Stimulated activated CD4-positive, alpha-beta T cell treated with anti-CD3 and anti-CD28 coated beads, Interleukin-1b, Interleukin-23, amount 100 ng/mL, for 1 hour (primary cell): ENCODE measurements around the gene ANKRD11.
"Not testable (repeated sequence)": the region's sequence is repeated elsewhere in the genome, so short reads cannot be mapped to it uniquely, and the experiment has no call there.

Experiments
- DNase-seq, 2 donors: peaks; one replicate each; pipeline ENCODE4 v3.0.0-alpha.2; 2020; ENCODE audit warnings: low read depth in 2 of 2

ANKRD11 gene

DNA sequence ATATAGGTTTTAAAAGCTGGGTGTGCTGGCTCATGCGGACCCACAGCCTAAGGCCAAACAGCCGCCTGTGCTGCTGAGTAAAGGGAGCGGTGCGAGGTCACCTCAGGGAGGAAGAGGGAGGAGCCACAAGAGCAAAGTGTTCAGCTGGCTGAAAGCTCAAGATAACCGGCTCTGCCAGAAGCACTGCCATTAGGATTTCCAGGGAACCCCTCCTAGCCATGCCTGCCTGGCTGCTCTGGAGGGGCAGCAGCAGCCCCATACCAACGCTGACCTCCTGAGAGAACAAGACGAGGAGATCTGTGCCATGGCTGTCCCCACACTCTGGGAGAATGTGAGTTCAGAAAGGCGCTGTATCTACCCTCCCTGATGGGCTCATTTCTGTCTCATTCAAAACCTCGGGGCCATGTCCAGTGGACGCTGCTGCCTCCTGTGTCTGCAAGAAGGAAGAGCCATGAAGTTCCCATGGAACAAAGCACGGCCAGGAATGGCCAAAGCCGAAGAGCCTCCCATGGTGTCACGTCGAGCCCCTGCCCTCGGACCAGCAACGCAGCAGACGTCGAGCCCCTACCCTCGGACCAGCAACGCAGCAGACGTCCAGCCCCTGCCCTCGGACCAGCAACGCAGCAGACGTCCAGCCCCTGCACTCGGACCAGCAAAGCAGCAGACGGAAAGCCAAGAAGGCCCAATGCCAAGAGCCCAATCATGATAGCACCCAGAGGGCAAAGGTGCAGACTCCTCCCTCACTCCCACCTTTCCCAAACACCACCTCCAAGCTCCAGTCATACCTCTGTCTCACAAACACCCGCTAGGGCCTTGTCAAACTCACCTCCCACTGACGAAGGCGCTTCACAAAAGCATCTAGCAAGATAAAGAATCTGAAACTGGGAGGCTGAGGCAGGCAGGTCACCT lies 107.0 kb downstream of the ANKRD11 start:
- DNase-seq = no peak

DNA sequence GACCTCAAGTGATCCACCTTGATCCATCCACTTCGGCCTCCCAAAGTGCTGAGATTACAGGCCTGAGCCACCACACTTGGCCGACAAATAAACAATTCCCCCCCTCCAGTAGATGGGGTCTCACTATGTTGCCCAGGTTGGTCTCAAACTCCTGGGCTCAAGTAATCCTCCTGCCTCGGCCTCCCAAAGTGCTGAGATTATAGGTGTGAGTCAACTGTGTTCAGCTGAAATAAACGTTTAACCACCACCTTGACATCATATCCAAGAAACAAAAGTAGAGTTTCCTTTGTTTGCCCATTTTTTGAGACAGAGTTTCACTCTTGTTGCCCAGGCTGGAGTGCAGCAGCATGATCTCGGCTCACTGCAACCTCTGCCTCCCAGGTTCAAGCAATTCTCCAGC lies 107.8 kb downstream of the ANKRD11 start:
- not testable (repeated sequence) for DNase-seq

DNA sequence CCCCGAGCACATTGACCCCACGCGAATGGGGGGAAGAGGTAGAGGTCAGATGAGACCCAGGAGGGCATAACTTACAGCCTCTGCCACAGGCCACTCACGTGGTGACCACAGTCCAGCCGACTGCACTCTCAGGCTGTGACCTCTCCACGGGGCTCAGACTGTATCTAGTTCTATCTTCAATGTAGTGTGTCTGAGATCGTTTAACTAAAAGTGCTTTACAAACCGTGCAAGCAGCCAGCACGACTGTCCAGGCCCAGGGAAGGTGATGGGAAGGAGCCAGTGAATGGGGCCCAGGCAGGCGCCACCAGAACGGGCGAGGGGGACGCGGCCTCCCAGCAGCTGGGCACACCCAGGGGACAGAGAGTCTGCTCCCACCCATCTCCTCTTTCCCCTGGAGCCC lies 108.6 kb downstream of the ANKRD11 start:
- no peak for DNase-seq

DNA sequence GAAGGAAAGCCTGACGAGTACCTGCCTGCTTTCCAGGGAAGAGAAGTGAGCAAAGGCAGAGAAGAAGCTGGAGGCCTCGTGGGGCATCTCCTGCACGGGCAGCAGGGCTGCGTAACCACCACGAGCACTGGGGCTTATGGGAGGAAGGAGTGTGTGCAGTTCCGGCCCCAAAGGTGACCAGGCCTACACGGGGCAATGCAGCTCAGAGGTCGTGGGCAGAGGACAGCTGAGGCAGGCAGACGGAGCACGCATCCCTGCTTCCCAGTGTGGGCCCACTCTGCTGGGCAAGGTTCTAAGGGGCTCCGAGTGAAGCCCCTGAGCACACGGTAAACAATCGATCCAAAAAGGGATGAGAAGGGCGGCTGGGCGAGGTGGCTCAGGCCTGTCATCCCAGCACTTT lies 109.7 kb downstream of the ANKRD11 start:
- DNase-seq = no peak

DNA sequence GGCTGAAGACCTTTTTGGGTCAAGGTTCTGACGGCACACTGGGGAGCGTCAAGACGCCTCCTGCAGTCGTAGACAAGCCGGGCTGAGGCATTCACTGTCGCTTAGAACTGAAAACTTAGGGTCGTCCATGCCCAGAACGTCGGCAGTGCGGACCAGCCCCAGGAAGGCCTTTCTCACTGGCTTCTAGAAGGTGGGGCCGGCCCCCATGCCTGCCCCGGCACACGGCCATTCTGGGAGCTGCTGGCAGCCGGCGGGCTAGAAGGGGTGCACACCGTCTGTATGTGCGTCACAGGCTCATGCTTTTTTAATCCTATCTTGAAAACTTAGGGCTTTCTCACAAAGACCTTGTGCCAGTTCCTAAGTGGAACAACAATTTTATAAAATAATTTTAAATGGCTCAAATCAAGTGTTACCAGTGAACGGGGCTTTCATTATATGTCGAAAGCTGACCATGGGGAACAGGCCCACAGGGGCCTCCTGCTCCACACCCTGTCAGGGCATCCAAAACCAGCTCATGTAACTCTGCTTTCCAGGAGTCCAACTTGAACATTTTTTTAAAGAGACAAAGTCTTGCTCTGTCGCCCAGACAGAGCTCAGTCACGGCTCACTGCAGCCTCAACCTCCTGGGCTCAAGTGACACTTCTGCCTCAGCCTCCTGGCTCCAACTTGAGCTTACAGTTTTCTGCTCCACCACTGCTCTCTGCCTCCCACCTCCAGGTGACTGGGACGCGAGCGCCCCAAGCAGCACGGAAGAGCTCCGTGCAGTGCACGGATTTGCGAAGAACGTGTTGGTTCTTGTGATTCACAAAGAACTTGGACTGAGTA lies 111.2 kb downstream of the ANKRD11 start:
- no peak for DNase-seq

DNA sequence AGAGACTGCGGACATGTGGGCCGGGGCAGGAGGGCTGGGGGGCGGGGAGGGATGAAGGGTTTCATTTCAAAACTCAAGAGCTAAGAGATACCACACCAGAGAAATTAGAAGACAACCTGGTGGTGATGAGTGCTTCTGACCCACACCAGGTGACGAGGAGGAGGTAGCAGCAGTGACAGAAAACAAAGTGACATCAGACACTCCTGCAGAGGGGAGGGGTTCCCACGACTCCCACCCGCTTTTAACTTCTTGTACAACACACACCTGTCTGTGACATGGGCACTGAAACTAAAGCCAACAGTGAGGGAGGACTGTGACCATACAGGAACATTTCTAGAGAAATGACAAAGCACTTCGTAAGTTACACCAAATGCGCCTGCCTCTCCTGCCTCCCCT lies 112.9 kb downstream of the ANKRD11 start:
- DNase-seq = no peak

DNA sequence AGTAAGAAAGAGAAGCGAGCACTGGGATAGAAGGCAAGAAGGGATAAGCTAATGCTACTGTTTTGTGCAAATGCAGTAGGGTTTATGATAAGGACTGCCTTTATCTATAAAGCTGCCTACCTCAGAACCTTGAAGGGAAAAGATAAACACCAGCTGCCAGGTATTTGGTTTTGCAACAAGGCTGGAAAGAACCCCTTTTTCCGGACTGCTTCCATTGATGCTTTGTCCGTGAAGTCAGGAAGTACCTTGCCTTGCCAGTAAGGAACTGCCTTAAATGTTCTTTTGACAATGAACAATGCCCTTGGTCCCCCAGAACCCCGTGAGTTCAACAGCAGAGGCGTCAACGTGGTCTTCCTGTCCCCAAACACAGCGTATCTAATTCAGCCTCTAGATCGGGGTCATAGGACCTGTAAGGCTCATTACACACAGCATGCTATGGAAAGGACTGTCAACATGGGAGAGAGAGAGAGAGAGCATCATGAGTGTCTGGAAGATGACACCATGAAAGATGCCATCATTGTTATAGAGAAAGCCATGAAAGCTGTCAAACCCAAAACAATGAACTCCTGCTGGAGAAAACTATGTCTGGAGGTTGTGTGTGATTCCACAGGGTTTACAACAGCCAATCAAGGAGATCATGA lies 113.4 kb downstream of the ANKRD11 start:
- no peak for DNase-seq

DNA sequence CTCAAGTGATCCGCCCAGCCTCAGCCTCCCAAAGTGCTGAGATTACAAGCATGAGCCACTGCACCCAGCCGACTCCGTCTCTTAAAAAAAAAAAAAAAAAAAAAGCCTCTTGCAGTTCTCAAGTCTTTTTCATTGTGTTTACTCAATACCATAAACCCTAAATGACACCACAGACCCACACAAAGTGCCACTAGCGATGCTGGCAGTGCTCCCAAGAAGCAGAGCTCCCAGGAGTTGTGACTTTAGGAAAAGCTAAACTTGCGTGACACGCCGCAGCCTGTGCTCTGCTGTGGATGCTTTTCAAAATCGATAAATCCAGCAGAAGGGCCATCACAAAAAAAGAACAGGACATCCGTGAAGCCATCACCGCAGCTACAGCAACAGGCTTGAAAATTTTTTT lies 114.7 kb downstream of the ANKRD11 start:
- DNase-seq = no peak

DNA sequence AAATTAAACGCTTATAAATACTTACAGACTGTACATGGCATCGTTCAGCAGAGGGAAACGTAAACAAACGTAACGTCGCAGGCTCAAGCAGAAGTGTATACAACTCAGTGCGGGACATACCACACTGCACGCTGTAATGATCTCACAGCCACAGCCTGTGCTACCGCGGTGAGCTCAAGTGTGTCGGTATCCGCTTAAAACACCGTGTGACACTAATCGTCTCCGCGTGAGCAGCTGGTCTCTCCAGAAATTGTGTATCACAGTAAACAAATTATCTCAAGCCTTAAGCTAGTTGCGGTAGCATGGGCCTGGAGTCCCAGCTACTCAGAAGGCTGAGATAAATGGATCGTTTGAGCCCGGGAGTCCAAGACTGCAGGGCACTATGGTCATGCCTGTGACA lies 115.3 kb downstream of the ANKRD11 start:
- DNase-seq = no peak

DNA sequence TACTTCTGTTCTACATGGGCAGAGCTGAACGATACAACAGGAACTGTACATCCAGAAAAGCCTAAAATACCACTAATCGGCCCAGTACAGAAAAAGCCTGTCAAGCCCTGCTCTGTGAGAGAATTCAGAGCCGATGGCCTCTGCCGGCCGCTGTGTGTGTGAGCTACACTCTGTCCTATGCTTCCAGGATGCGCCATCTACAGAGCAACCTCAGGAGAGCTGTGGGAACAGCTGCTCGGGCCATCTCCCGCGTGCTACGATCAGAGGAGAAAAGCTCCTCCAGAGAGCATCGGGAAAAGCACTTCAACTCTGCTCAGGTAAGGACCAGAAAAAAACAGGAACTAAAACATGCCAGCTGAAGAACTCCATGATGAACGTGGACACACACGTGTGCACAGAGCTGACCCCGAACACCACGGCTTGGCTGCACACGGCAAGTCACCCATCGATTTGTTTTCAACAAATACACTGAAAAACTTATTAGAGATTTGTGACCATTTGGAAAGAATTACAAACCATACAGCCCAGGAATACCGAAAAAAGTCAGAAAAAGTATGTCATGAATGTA lies 115.9 kb downstream of the ANKRD11 start:
- no peak for DNase-seq

DNA sequence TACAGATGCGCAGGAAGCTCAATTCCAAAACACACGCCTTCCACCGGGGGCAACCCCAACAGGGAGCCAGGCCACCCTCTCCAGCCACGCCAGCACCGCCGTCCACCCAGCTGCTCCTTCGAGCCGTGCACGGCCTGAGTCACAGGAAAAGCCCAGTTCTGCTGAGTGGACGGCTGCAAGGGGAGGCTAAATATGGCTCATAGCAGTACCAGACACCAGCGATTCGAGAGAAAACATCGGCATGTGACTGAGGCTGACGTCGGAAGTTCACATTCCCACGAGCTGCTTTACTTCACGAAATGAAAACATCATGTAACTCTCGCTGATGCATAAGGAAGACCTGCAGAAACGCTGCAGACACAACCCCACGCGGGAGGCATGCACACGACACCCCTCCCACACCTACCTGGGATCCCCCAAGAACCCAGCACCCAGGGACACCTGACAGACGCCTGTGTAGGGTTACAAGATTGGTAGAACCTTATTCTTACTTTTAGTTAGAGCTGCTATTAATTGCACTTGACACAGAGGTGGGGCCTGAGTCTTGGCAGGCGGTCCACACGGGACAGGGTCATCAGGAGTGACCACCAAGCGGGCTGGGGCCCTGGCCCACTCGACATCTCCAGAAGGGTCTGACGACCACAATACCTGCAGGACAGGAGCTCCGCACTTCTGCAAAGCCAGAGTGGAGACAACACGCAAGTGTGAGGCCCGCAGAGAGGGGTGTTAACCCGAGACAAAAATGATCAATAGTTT lies 116.8 kb downstream of the ANKRD11 start:
- no peak for DNase-seq

DNA sequence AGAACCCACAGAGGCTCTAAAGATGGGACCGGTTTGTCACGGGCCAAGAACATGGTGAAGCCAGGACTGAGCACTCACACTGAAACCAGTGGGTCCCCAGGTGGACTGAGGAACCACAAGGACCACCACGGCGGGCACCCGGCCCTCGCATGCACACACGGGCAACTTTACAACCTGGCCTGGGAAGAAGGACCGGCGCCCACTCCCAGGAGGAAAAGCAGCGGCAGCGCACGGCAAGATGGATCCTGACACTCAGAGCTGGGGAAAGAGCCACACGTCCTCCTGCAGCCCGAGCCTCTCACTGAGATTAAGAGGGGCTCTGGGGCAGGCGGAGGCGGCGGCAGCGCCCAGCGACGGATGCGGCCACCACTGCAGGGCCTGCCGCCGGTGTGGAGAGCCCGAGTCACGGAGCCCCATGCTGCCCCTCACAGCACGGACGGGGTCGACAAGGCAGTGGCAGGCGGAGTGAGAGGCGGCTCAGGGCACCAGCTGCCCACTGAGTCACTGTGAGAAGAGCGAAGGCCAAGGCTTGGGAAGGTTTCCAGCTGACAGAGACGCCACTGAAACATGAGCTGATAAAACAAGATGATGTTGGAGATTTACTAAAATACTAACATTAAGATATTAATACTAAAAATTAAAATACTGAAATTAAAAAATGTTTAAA lies 118.3 kb downstream of the ANKRD11 start:
- no peak for DNase-seq

DNA sequence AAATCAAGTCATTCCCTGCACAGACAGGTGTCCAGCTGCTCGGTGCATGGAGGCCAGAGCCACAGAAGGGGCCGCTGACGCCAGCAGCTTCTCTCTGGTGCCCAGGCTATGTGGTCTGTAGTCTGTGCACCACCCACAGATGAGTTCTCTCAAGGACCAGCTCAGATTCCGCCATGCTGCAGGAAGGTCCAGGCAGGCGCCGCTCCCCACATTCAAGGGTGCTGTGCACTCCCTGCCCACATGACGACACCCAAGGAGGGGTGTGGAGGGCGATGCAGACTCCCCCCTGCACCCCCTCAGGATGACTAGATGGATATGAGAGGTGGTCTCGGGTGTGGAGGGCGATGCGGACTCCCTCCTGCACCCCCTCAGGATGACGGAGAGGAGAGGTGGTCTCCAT lies 119.0 kb downstream of the ANKRD11 start:
- no peak for DNase-seq

DNA sequence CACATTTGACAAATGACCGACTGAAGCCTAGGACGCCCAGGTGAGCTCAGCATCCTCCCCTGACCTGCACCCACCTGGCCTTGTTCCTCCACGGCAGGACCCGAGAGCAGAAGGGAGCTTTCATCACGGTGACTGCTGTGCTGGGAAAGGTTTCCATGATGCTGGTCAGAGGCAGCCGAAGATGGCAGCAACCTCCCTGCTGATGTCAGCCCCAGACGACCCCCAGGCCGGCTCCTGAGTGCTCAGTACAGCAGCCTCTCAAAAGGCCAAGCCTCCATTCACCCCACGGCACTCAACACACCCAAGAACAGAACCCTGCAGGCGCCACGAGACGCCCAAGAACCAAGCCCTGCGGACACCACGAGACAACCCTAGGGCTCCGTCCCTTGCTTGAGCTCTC lies 119.8 kb downstream of the ANKRD11 start:
- no peak for DNase-seq

DNA sequence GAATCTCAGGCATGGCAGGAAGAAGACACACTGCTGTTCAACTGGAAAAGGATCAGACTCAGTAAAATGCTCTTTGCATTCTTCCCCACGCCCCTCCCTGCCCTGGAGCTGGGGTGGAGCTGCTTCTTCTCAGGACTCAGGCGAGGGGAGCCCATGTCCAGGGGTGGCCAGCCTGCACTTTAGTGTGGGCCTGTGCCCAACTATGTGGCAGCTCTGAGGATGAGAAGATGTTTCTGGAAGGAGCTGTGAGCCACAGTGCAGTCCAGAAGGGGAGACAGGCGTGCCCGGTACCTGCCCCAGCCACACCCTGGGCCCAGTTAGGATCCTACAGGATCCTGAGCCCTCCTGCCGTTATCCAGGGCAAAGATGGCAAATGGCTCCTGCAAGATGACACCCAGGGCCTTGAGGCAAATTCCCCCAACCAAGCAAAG lies 120.3 kb downstream of the ANKRD11 start:
- DNase-seq = no peak

DNA sequence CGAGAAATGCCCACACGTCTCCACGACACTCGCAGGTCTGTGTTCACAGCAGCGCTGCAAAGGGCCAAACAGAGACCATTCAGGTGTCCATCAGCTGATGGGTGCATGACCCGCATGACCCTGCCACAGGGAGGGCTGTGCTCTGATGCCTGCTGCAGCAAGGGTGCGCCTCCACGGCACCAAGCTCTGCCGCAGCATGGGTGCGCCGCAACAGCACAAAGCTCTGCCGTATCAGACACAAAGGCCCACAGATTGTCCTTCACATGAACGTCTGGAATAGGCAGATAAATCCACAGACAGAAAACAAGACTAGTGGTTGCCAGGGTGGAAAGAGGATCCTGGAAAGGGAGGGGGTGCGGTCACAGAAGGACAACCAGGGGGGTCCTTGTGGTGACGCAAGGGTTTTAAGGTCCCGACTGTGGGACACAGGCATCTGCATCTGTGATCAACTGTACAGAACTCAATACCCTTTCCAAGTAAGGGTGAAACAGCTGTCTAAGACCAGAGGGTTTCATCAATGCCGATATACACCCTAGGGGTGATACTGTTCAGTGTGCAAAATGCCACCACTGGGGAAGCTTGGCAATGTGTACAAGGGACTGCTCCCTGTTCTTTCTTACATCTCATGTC lies 121.0 kb downstream of the ANKRD11 start:
- no peak for DNase-seq

DNA sequence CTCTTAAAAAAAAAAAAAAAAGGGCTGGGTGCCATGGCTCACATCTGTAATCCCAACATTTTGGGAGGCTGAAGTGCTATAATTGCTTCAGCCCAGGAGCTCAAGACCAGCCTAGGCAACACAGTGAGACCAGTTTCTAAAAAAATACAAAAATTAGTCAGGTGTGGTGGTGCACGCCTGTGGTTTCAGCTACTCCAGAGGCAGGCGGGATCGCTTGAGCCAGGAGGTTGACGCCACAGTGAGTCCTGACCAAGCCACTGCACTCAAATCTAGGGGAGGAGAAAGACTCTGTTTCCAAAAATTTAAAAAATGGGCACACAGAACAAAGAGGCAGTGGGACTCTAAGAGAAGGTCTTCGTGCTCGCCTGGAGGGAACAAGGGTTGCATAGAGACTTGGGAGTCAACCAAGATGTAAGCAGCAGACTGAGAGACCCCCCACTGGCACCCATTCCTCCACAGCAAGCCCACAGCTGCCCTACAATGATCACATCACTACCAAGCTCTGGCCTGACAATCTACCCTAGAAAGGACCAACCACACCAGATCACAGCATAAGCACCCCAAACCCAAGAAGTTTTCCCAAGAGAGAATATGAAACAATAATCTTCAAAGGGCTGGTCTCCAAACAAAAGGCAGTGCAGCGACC lies 121.6 kb downstream of the ANKRD11 start:
- no peak for DNase-seq

DNA sequence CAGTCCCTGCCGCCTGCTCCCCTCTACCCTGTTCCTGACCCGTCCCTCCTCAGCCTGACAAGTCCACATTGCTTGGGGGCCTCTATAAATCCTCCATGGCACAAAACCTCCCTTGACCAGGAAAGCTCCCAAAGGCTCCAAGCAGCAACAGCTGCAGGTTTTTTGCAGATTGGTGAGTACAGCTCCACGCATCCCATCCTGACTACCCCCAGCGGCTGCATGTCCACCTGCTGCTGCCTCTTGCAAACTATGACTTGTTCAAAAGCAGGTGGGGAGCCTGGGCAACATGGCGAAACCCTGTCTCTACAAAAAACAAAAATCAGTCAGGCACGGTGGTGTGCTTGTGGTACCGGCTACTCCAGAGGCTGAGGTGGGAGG lies 122.8 kb downstream of the ANKRD11 start:
- no peak for DNase-seq

DNA sequence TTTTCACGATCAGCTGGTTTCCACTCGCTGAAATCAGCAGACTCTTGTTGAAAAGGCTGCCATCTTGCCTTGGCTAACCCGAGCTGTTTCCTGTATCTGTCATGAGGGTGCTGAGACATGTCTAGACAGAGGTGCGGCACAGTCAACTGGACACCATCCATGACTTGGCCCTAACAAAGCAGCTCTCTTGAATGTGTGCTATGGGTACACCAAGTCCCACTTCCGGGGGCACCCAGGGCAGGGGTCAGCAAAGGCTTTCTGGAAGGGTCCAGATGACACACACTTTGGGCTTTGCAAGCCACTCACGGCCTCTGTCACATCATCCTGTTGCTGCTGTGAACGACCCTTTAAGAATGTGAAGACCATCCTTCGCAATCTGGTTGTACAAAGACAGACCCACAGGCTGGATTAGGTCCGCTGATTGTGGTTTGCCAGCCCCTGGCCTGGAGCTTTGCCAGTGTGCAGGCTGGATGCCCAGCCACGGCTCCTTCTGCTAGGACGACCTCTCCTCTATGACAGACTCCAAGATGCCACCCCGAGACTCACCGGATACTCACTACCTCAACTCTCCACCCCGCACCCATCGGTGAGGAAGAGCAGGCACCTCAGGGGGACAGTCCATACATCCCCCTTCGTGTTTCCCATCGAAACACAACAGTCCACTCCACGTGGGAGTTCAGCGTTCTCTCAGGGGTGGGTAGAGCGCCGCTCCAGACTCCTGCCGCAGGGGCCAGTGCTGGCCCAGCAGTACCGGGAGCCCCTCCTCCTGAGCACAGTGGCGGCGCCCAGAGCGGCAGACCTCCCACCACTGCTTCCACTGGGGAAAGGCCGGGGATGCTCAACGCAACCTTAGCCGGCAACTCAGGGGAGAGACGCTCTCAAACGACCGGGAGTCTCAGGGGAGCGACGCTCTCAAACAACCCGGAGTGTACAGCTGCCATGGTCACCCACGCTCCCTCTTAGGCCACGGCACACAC lies 123.5 kb downstream of the ANKRD11 start:
- DNase-seq = no peak
